Gastrocnemius medialis (tissue), 4 donors: ENCODE results near the gene MAB21L1. TPM values are rescaled to one million over a fixed set of nuclear protein-coding genes. Genes with fewer than 3 reads are reported as not detected.

Source experiments
- ATAC-seq, 2 donors: fragments of 150-250 bp; one replicate each; pipeline ENCODE4 v1.9.1; 2016
- DNase-seq, 2 donors: peaks; one replicate each; pipeline ENCODE4 v3.0.0-alpha.2; 2019
- H3K27ac ChIP-seq, 4 donors: fragments of 200-600 bp; sonication (generic); 1 replicate in 1 of 4; 2 replicates in 3 of 4; pipeline ENCODE4 v1.5.1; 2016 to 2018; ENCODE audit warnings: mild to moderate bottlenecking in 2 of 4, moderate library complexity in 1 of 4
- H3K27me3 ChIP-seq, 3 donors: fragments of 200-600 bp; sonication (generic) in 2 of 3; 1 replicate in 1 of 3; 2 replicates in 2 of 3; pipeline versions ENCODE4 v1.5.1 to v1.6.0; 2016 to 2019; ENCODE audit warnings: mild to moderate bottlenecking in 1 of 3, moderate library complexity in 1 of 3
- H3K36me3 ChIP-seq, 2 donors: fragments of 200-600 bp; sonication (generic) in 1 of 2; one replicate each; pipeline ENCODE4 v1.5.1; 2017 to 2018
- H3K4me1 ChIP-seq, 2 donors: fragments of 200-600 bp; sonication (generic) in 1 of 2; one replicate each; pipeline ENCODE4 v1.5.1; 2016 to 2017; ENCODE audit warnings: mild to moderate bottlenecking in 2 of 2
- H3K4me3 ChIP-seq, 4 donors: fragments of 200-600 bp; sonication (generic) in 3 of 4; 1 replicate in 1 of 4; 2 replicates in 3 of 4; pipeline ENCODE4 v1.5.1; 2016 to 2019; ENCODE audit warnings: mild to moderate bottlenecking in 2 of 4
- H3K9me3 ChIP-seq, 3 donors: fragments of 200-600 bp; sonication (generic) in 2 of 3; 1 replicate in 1 of 3; 2 replicates in 2 of 3; pipeline ENCODE4 v1.5.1; 2016 to 2019
- POLR2A ChIP-seq, 2 donors: fragments of 450-650 bp; IDR thresholded peaks; one replicate each; pipeline ENCODE4 v1.6.1; 2017; ENCODE audit warnings: antibody characterized with exemption in 2 of 2, mild to moderate bottlenecking in 2 of 2, moderate library complexity in 2 of 2
- in situ Hi-C, 4 donors: fragments of 200-750 bp; cut with MboI; loops; one replicate each; pipeline versions ENCODE4 v1.15.0 to v1.8.0; 2017; ENCODE audit warnings: low sequenced_read_pairs in 4 of 4
- intact Hi-C: fragments of 100-400 bp; cut with DNase I; formaldehyde crosslinking; loops from one replicate; pipeline ENCODE4 v1.15.1; 2023; ENCODE audit warnings: low total_unique reads
- total RNA-seq, 4 donors: library from RNA; depleted of rRNA; stranded (reverse); fragments of >200 nt; gene quantifications; one replicate each; pipeline versions ENCODE4 v1.1.0 to v1.2.3, GENCODE V29; 2016
- TF ChIP-seq, protein P1 (sequence below), 5 experiments: fragments of 450-650 bp in 3 of 5; fragments of 200-600 bp in 2 of 5; sonication (generic) in 2 of 5; IDR thresholded peaks in 4 of 5; conservative IDR thresholded peaks in 1 of 5; 1 replicate in 4 of 5; 2 replicates in 1 of 5; pipeline ENCODE4 v1.5.1; 2016 to 2019; ENCODE audit warnings: antibody characterized with exemption in 5 of 5, mild to moderate bottlenecking in 3 of 5, moderate library complexity in 3 of 5

MAB21L1 gene
- total RNA-seq, 4 donors from 2014 or later: 3.2 to 4.2 (median 3.5) TPM

DNA sequence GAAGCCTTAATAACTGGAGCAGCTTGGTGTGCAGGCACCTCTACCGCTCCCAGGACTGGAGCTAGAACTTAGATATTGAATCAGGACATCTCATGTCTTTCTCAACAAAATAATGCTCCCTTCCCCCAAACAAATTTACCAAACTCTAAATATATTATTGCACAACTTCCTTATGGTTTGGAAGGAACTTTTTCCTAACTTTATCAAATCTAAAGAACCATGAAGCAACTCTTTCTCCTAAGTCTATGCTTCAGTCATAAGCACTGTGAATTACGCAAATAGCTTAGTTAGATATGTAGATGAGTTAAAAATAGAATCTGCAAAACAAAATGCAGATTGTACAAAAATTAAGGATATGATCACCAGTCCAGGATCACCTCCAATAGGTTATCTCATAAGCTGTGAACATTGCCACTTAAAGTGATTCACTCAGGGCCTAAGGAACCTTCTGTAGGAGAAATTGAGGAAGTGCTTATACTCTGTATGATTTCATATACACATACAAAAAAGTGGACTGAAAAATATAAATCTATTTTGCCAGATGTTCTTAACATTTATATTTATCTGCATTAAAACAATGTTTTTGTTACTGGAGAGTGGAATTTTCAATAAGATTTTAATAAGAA is 20.4 kb upstream of the MAB21L1 start:
- H3K4me1 ChIP-seq: peaks cover 0 to 13% of the 10 kb centered on the region in 2 donors
- no peak for DNase-seq
- H3K27ac ChIP-seq: no peak overlapping the region
- no peaks in the 10 kb centered on the region for H3K9me3 ChIP-seq
- intact Hi-C loops (no loop called here), in situ Hi-C loops (no loop called here)
- H3K27me3 ChIP-seq: no peaks in the 10 kb centered on the region
- no peak for ATAC-seq
- H3K4me3 ChIP-seq: no peak overlapping the region
- no peak for TF ChIP-seq POLR2A (IDR thresholded peaks at IDR 0.05)
- TF ChIP-seq, protein P1, sequence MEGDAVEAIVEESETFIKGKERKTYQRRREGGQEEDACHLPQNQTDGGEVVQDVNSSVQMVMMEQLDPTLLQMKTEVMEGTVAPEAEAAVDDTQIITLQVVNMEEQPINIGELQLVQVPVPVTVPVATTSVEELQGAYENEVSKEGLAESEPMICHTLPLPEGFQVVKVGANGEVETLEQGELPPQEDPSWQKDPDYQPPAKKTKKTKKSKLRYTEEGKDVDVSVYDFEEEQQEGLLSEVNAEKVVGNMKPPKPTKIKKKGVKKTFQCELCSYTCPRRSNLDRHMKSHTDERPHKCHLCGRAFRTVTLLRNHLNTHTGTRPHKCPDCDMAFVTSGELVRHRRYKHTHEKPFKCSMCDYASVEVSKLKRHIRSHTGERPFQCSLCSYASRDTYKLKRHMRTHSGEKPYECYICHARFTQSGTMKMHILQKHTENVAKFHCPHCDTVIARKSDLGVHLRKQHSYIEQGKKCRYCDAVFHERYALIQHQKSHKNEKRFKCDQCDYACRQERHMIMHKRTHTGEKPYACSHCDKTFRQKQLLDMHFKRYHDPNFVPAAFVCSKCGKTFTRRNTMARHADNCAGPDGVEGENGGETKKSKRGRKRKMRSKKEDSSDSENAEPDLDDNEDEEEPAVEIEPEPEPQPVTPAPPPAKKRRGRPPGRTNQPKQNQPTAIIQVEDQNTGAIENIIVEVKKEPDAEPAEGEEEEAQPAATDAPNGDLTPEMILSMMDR (IDR thresholded peaks at IDR 0.05 in 4 of 5, conservative IDR thresholded peaks at IDR 0.05 in 1 of 5): no peak
- no peaks in the 10 kb centered on the region for H3K36me3 ChIP-seq

GRCh38 chr13:35496006-35496405 is 19.5 kb upstream of the MAB21L1 start:
- Histone ChIP-seq H3K27me3 (no peaks in the 10 kb centered on the region), H3K27ac (no peak overlapping the region), H3K9me3 (no peaks in the 10 kb centered on the region), H3K36me3 (no peaks in the 10 kb centered on the region), H3K4me1 (peaks cover 0 to 13% of the 10 kb centered on the region in 2 donors), H3K4me3 (no peak overlapping the region)
- in situ Hi-C loops: no loop called here
- DNase-seq (no peak), ATAC-seq (no peak)
- intact Hi-C loops: no loop called here
- TF ChIP-seq, protein P1 (IDR thresholded peaks at IDR 0.05 in 4 of 5, conservative IDR thresholded peaks at IDR 0.05 in 1 of 5): no peak

DNA sequence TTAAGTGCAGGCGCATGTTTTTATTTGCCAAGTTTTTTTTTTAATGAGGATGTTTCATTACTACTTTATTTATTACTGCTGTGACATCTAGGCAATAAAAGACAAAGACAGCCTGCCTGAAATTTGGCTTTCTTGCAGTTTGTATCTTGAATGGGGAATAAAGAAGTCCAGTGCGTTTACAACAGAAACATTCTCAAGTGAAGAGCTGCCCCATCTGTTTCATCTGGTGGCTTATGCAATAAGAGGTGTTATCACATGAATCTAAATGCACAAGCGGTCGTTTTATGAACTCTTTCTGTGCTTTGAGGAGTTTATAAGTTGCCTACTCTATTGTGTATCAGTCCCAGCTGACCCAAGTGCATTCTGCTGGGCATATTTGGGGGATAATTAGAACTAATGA is 12.6 kb upstream of the MAB21L1 start:
- intact Hi-C loops: no loop called here
- ATAC-seq: no peak
- Histone ChIP-seq H3K36me3 (no peaks in the 10 kb centered on the region), H3K27ac (no peak overlapping the region), H3K9me3 (no peaks in the 10 kb centered on the region), H3K4me3 (no peak overlapping the region), H3K4me1 (peaks cover 12% of the 10 kb centered on the region in 2 donors), H3K27me3 (no peaks in the 10 kb centered on the region)
- in situ Hi-C loops: no loop called here
- no peak for DNase-seq
- TF ChIP-seq, protein P1 (IDR thresholded peaks at IDR 0.05 in 4 of 5, conservative IDR thresholded peaks at IDR 0.05 in 1 of 5): no peak
- no peak for TF ChIP-seq POLR2A (IDR thresholded peaks at IDR 0.05)

DNA sequence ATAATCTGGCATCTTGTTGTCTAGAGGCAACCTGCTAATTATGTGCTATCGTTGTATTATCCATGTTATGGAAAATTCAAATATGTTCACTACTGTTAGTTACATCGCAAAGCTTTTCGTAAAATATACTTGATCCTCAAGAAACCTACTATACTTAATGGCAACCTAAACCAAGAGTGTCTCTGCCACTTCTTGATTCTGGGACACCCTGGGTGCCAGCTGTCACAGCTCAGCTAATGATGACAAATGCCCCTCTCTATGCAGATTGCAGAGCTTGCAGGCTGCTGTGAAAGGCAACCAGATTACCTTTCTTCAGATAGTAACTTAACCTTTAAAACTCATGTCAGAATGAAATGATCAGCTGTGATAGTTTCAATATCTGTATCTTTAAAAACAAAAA is 8.9 kb upstream of the MAB21L1 start:
- in situ Hi-C loops (no loop called here), intact Hi-C loops (no loop called here)
- DNase-seq (no peak), ATAC-seq (no peak)
- Histone ChIP-seq H3K36me3 (no peaks in the 10 kb centered on the region), H3K27me3 (no peaks in the 10 kb centered on the region), H3K9me3 (no peaks in the 10 kb centered on the region), H3K4me1 (peaks cover 23 to 29% of the 10 kb centered on the region in 2 donors), H3K4me3 (no peak overlapping the region), H3K27ac (no peak overlapping the region)
- TF ChIP-seq POLR2A (IDR thresholded peaks at IDR 0.05): no peak
- TF ChIP-seq, protein P1 (IDR thresholded peaks at IDR 0.05 in 4 of 5, conservative IDR thresholded peaks at IDR 0.05 in 1 of 5): no peak

GRCh38 chr13:35484384-35484783 is 7.9 kb upstream of the MAB21L1 start:
- ATAC-seq: no peak
- no peaks in the 10 kb centered on the region for H3K9me3 ChIP-seq
- H3K27ac ChIP-seq: no peak overlapping the region
- in situ Hi-C loops (no loop called here), intact Hi-C loops (no loop called here)
- TF ChIP-seq, protein P1 (IDR thresholded peaks at IDR 0.05 in 4 of 5, conservative IDR thresholded peaks at IDR 0.05 in 1 of 5): no peak
- no peak for TF ChIP-seq POLR2A (IDR thresholded peaks at IDR 0.05)
- DNase-seq: no peak
- peaks cover 24 to 33% of the 10 kb centered on the region in 2 donors for H3K4me1 ChIP-seq
- H3K36me3 ChIP-seq: no peaks in the 10 kb centered on the region
- no peak overlapping the region for H3K4me3 ChIP-seq
- no peaks in the 10 kb centered on the region for H3K27me3 ChIP-seq
